HFF-Myc (cell line): ENCODE measurements around the gene PKMYT1.

Source experiments
- DNase-seq: peaks from one replicate; pipeline ENCODE4 v3.0.0-alpha.2; 2011; ENCODE audit warnings: low read depth; ENCODE audit errors: extremely low read depth
- H3K4me3 ChIP-seq: replicated peaks from 2 replicates; pipeline ENCODE4 v1.5.1; 2011; ENCODE audit warnings: low read depth, mild to moderate bottlenecking, control low read depth, low read length
- CTCF ChIP-seq: IDR thresholded peaks from 2 replicates; pipeline ENCODE4 v1.5.1; 2012; ENCODE audit warnings: mild to moderate bottlenecking, low read depth, low read length, control low read depth; ENCODE audit errors: missing control alignments

Gene PKMYT1

GRCh38 chr16:2980227-2981176, at the start of gene PKMYT1:
Gene PKMYT1 (minus strand): TSS chr16:2980446. CDS start chr16:2979657, 789 bp downstream.
- peak within 1 kb of the TSS; percentile 65 for H3K4me3 ChIP-seq
- TF ChIP-seq CTCF: no peak
- peak; percentile 42 for DNase-seq

GRCh38 chr16:3029491-3030221, 49.4 kb upstream of the PKMYT1 start:
- DNase-seq: no peak
- no peak overlapping the region for H3K4me3 ChIP-seq
- no peak for TF ChIP-seq CTCF

GRCh38 chr16:3028716-3029319, 48.6 kb upstream of the PKMYT1 start:
- no peak for DNase-seq
- H3K4me3 ChIP-seq: no peak overlapping the region
- no peak for TF ChIP-seq CTCF

GRCh38 chr16:3027983-3028715, 47.9 kb upstream of the PKMYT1 start:
- peak; percentile 64 for TF ChIP-seq CTCF
- DNase-seq: peak; percentile 17
- no peak overlapping the region for H3K4me3 ChIP-seq

- no peak for TF ChIP-seq CTCF
- no peak overlapping the region for H3K4me3 ChIP-seq
- no peak for DNase-seq
These were observed 47.2 kb upstream of the PKMYT1 start for GRCh38 chr16:3027489-3027795.
